AG10803 (cell line): ENCODE data around the gene MTG2.

ENCODE experiments used
- DNase-seq: peaks from one replicate; pipeline ENCODE4 v3.0.0; 2010; ENCODE audit warnings: low read depth
- H3K4me3 ChIP-seq: 2 replicates; pipeline ENCODE4 v1.5.1; 2011; ENCODE audit warnings: mild to moderate bottlenecking, low read length, control low read depth
- TF ChIP-seq, protein P1 (sequence below): conservative IDR thresholded peaks from 2 replicates; pipeline ENCODE4 v1.5.1; 2011; ENCODE audit warnings: mild to moderate bottlenecking, low read length, control low read depth, inconsistent platforms

MTG2 gene

GRCh38 chr20:62219101-62219991, 36.5 kb downstream of the MTG2 start:
- TF ChIP-seq, protein P1, sequence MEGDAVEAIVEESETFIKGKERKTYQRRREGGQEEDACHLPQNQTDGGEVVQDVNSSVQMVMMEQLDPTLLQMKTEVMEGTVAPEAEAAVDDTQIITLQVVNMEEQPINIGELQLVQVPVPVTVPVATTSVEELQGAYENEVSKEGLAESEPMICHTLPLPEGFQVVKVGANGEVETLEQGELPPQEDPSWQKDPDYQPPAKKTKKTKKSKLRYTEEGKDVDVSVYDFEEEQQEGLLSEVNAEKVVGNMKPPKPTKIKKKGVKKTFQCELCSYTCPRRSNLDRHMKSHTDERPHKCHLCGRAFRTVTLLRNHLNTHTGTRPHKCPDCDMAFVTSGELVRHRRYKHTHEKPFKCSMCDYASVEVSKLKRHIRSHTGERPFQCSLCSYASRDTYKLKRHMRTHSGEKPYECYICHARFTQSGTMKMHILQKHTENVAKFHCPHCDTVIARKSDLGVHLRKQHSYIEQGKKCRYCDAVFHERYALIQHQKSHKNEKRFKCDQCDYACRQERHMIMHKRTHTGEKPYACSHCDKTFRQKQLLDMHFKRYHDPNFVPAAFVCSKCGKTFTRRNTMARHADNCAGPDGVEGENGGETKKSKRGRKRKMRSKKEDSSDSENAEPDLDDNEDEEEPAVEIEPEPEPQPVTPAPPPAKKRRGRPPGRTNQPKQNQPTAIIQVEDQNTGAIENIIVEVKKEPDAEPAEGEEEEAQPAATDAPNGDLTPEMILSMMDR = no peak
- no peak for DNase-seq
- no peak overlapping the region for H3K4me3 ChIP-seq

GRCh38 chr20:62219992-62220665, 37.3 kb downstream of the MTG2 start, which contains the start of gene HRH3:
Gene HRH3, minus strand, starts transcription at chr20:62220278. Its CDS starts 308 bp downstream, at chr20:62219970.
- TF ChIP-seq, protein P1 = no peak
- DNase-seq = no peak
- H3K4me3 ChIP-seq = no peak within 1 kb of the TSS

GRCh38 chr20:62220666-62221568, 38.1 kb downstream of the MTG2 start:
- no peak for DNase-seq
- TF ChIP-seq, protein P1 = no peak
- no peak overlapping the region for H3K4me3 ChIP-seq

- no peak for DNase-seq
- no peak overlapping the region for H3K4me3 ChIP-seq
- TF ChIP-seq, protein P1 = no peak
Observed at GRCh38 chr20:62222266-62222850, 39.5 kb downstream of the MTG2 start.

- TF ChIP-seq, protein P1 = no peak
- H3K4me3 ChIP-seq = no peak overlapping the region
- DNase-seq = no peak
Observed at GRCh38 chr20:62222972-62223371, 40.1 kb downstream of the MTG2 start.

GRCh38 chr20:62223571-62223970, 40.7 kb downstream of the MTG2 start:
- no peak overlapping the region for H3K4me3 ChIP-seq
- TF ChIP-seq, protein P1 = no peak
- DNase-seq = no peak
